ENCODE data around the gene ZNF654.

- TF ChIP-seq POLR2AphosphoS5 (IDR thresholded peaks at IDR 0.05): no peak
- TF ChIP-seq, protein P1, sequence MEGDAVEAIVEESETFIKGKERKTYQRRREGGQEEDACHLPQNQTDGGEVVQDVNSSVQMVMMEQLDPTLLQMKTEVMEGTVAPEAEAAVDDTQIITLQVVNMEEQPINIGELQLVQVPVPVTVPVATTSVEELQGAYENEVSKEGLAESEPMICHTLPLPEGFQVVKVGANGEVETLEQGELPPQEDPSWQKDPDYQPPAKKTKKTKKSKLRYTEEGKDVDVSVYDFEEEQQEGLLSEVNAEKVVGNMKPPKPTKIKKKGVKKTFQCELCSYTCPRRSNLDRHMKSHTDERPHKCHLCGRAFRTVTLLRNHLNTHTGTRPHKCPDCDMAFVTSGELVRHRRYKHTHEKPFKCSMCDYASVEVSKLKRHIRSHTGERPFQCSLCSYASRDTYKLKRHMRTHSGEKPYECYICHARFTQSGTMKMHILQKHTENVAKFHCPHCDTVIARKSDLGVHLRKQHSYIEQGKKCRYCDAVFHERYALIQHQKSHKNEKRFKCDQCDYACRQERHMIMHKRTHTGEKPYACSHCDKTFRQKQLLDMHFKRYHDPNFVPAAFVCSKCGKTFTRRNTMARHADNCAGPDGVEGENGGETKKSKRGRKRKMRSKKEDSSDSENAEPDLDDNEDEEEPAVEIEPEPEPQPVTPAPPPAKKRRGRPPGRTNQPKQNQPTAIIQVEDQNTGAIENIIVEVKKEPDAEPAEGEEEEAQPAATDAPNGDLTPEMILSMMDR (IDR thresholded peaks at IDR 0.05): no peak
- no peak for TF ChIP-seq POLR2A (IDR thresholded peaks at IDR 0.05)
Observed at GRCh38 chr3:88082854-88083253, 23.8 kb downstream of the ZNF654 start.

Data from gastroesophageal sphincter (tissue), 3 donors.